Measurements from ENCODE around the gene SPRTN. TPM values are rescaled to one million over a fixed set of nuclear protein-coding genes. Genes with fewer than 3 reads are reported as not detected.
A peak's percentile ranks its signal among the peaks of the same experiment; 100 is the strongest.
"Not testable (repeated sequence)": the region's sequence is repeated elsewhere in the genome, so short reads cannot be mapped to it uniquely, and the experiment has no call there.

SPRTN gene
- total RNA-seq, 1 donor from 2014 or later, result 15.0 TPM

DNA sequence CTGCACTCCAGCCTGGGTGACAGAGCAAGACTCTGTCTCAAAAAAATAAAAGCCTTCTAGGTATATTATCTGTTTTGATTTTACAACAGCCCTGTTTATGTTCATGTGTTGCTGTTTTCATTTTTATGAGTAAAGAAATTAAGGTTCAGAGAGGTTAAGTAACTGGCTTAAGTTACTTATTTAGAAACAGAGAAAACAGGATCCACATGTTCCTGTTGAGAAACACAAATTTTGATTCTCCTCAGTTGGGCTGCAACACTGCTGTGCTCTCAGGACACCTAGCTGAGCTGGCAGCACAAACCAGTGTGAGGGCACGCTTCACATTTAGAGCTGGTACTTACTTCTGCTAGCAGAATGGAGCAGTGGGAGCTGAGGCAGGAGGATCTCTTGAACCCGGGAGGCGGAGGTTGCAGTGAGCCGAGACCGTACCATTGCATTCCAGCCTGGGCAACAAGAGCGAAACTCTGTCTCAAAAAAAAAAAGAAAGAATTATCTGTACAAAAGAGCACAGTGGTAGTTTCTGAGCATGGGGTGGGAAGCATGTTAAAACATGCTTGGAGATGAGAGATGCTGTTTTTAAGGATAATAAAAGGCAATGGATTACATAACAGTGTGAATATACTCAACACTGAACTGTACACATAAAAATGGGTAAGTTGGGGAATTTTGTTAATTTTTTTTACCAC lies 2.4 kb downstream of the SPRTN start:
- no peak overlapping the region for H3K27ac Mint-ChIP-seq (ENCODE audit: unreplicated experiment)

DNA sequence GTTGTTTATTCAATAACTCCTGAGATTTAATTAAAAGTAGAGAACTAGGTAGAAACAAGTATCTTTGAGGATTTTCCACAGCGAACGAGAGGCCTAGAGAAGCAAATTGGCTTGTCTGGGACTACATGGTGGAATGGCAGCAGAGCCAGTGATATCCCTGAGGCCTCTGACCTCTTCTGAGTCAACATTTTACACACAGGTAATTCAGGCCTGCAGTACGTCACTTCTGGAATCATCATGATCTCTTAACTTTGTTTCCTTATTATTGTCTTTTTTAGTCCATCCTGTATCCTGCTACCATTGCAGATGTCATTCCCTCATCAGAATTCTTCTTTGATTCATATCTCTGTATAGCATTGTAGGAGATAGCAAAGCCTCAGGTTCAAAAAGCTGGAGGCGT lies 9.9 kb downstream of the SPRTN start:
- peaks cover 18% of the 10 kb centered on the region for H3K36me3 Mint-ChIP-seq (ENCODE audit: low read depth)
- no peak for DNase-seq (ENCODE audit: low spot score)
- H3K27ac Mint-ChIP-seq (ENCODE audit: unreplicated experiment), result no peak overlapping the region
- no peaks in the 10 kb centered on the region for H3K9me3 Mint-ChIP-seq (ENCODE audit: low read depth)
- H3K4me1 Mint-ChIP-seq (ENCODE audit: low read depth), result no peaks in the 10 kb centered on the region
- TF ChIP-seq, protein P1, sequence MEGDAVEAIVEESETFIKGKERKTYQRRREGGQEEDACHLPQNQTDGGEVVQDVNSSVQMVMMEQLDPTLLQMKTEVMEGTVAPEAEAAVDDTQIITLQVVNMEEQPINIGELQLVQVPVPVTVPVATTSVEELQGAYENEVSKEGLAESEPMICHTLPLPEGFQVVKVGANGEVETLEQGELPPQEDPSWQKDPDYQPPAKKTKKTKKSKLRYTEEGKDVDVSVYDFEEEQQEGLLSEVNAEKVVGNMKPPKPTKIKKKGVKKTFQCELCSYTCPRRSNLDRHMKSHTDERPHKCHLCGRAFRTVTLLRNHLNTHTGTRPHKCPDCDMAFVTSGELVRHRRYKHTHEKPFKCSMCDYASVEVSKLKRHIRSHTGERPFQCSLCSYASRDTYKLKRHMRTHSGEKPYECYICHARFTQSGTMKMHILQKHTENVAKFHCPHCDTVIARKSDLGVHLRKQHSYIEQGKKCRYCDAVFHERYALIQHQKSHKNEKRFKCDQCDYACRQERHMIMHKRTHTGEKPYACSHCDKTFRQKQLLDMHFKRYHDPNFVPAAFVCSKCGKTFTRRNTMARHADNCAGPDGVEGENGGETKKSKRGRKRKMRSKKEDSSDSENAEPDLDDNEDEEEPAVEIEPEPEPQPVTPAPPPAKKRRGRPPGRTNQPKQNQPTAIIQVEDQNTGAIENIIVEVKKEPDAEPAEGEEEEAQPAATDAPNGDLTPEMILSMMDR (IDR thresholded peaks at IDR 0.05), result no peak
- H3K27me3 Mint-ChIP-seq (ENCODE audit: low read depth), result no peaks in the 10 kb centered on the region
- H3K4me3 Mint-ChIP-seq (ENCODE audit: unreplicated experiment), result no peak overlapping the region

More for the DNA sequence above, 2.4 kb downstream of the SPRTN start:
- Mint-ChIP-seq H3K9me3 (ENCODE audit: low read depth) (no peaks in the 10 kb centered on the region), H3K27me3 (ENCODE audit: low read depth) (no peaks in the 10 kb centered on the region), H3K4me3 (ENCODE audit: unreplicated experiment) (no peak overlapping the region), H3K4me1 (ENCODE audit: low read depth) (peaks cover 35% of the 10 kb centered on the region), H3K36me3 (ENCODE audit: low read depth) (peaks cover 12% of the 10 kb centered on the region)
- DNase-seq (ENCODE audit: low spot score), result no peak
- TF ChIP-seq, protein P1 (IDR thresholded peaks at IDR 0.05), result no peak

DNA sequence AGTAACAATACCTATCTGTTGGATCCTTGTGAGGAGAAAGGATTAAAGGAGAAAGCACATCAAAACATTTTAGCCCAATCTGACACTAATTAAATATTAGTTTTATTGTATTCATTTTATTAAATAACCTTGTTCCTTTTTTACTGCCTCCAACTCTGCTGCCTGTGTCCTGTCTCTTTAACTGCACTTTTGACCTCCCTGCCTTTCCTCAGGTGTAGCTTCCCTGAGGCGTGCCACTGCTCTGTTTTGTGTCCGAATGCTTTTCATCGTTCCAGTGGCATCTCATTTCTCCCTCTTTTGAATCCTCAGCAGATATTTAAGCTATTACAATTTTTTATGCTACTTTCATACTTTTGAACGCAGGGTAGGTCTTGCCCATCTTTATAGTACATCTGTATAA lies 10.3 kb downstream of the SPRTN start:
- Mint-ChIP-seq H3K4me3 (ENCODE audit: unreplicated experiment) (no peak overlapping the region), H3K9me3 (ENCODE audit: low read depth) (no peaks in the 10 kb centered on the region), H3K27ac (ENCODE audit: unreplicated experiment) (no peak overlapping the region), H3K4me1 (ENCODE audit: low read depth) (no peaks in the 10 kb centered on the region), H3K36me3 (ENCODE audit: low read depth) (peaks cover 19% of the 10 kb centered on the region), H3K27me3 (ENCODE audit: low read depth) (no peaks in the 10 kb centered on the region)
- TF ChIP-seq, protein P1 (IDR thresholded peaks at IDR 0.05), result no peak
- DNase-seq (ENCODE audit: low spot score), result no peak

DNA sequence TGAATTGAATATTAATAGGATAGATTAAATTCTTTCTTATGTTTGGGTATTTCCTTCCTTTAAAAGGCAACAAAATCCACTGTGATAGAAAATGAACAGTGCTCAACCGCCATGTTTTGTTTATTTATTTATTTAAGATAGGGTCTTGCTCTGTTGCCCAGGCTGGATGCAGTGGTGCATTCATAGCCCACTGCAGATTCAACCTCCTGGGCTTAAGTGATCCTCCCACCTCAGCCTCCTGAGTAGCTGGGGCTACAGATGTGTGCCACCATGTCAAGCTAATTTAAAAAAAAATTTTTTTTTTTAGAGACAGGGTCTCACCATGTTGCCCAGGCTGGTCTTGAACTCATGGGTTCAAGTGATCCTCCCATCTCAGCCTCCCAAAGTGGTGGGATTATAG lies 10.8 kb downstream of the SPRTN start:
- not testable (repeated sequence) for H3K4me1 Mint-ChIP-seq (ENCODE audit: low read depth); H3K9me3 Mint-ChIP-seq (ENCODE audit: low read depth); H3K27ac Mint-ChIP-seq (ENCODE audit: unreplicated experiment); H3K27me3 Mint-ChIP-seq (ENCODE audit: low read depth); H3K4me3 Mint-ChIP-seq (ENCODE audit: unreplicated experiment); DNase-seq (ENCODE audit: low spot score)
- H3K36me3 Mint-ChIP-seq (ENCODE audit: low read depth), result peaks cover 19% of the 10 kb centered on the region

DNA sequence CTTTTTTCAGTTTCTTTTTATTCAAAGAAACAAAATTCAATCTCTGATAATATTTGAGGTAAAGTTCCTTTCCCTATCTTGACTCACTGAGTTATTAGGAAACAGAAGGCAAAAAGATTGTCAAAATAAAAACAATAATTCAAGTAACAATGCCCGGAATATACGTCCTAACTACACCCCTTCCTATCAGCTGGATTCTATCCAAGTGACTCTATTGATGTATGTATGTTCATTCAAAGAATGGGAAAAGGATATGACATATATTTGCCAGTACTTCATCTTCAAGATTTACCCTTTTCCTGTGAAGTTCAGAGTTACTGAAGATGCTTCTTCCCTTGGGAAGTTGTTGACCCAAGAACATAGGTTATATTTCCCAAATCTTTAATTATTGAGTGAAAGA lies 13.7 kb downstream of the SPRTN start:
- no peak for DNase-seq (ENCODE audit: low spot score)
- Mint-ChIP-seq H3K27me3 (ENCODE audit: low read depth) (no peaks in the 10 kb centered on the region), H3K27ac (ENCODE audit: unreplicated experiment) (no peak overlapping the region), H3K9me3 (ENCODE audit: low read depth) (no peaks in the 10 kb centered on the region), H3K4me3 (ENCODE audit: unreplicated experiment) (no peak overlapping the region), H3K4me1 (ENCODE audit: low read depth) (peaks cover 12% of the 10 kb centered on the region), H3K36me3 (ENCODE audit: low read depth) (peaks cover 16% of the 10 kb centered on the region)
- TF ChIP-seq, protein P1 (IDR thresholded peaks at IDR 0.05), result no peak

DNA sequence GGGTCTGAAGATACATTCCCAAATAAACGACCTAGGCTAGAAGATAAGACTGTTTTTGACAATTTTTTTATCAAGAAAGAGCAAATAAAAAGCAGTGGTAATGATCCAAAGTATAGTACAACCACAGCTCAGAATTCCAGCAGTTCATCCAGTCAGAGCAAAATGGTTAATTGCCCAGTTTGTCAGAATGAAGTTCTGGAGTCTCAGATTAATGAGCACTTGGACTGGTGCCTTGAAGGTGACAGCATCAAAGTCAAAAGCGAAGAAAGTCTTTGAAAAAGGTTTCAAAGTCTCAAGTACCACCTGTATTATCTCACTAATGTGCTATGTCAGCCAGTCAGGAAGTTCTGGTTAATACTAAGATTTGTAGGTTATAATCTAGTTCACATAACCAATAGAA lies 15.0 kb downstream of the SPRTN start:
- TF ChIP-seq, protein P1 (IDR thresholded peaks at IDR 0.05), result no peak
- Mint-ChIP-seq H3K36me3 (ENCODE audit: low read depth) (peaks cover 15% of the 10 kb centered on the region), H3K4me1 (ENCODE audit: low read depth) (peaks cover 19% of the 10 kb centered on the region), H3K4me3 (ENCODE audit: unreplicated experiment) (no peak overlapping the region), H3K27ac (ENCODE audit: unreplicated experiment) (peak overlapping the region; percentile 45), H3K27me3 (ENCODE audit: low read depth) (no peaks in the 10 kb centered on the region), H3K9me3 (ENCODE audit: low read depth) (no peaks in the 10 kb centered on the region)
- DNase-seq (ENCODE audit: low spot score), result no peak
